H1 (cell line): ENCODE results near the gene SOX15. TPM values are rescaled to one million over a fixed set of nuclear protein-coding genes. Genes with fewer than 3 reads are reported as not detected.

Experiments
- BACH1 ChIP-seq: IDR thresholded peaks from 2 replicates; pipeline ENCODE4 v1.6.1; 2012; ENCODE audit warnings: low read length, improper control_type of control experiment
- CBX5 ChIP-seq: fragments of 300-800, 300-1000 bp; sonication (generic); IDR thresholded peaks from 2 replicates; pipeline ENCODE4 v1.7.1; 2016; ENCODE audit warnings: antibody characterized with exemption, low read length, low read depth
- FOSL1 ChIP-seq: IDR thresholded peaks from 2 replicates; pipeline ENCODE4 v1.6.1; 2011; ENCODE audit warnings: mild to moderate bottlenecking, low read depth, low read length, moderate library complexity; ENCODE audit not compliant: insufficient read depth
- KDM1A ChIP-seq: fragments of 200-600, 300-600 bp; sonication (generic); IDR thresholded peaks from 2 replicates; pipeline ENCODE4 v1.7.1; 2016; ENCODE audit warnings: mild to moderate bottlenecking, low read length, borderline replicate concordance
- KDM4A ChIP-seq: IDR thresholded peaks from one replicate; pipeline ENCODE4 v1.7.1; 2012; ENCODE audit warnings: low read depth, mild to moderate bottlenecking, moderate library complexity, low read length, inconsistent platforms; ENCODE audit not compliant: severe bottlenecking
- KDM5A ChIP-seq: fragments of 200-600 bp; IDR thresholded peaks from 2 replicates; pipeline ENCODE4 v1.7.1; 2012; ENCODE audit warnings: mild to moderate bottlenecking, low read length, inconsistent platforms, mixed read lengths
- POLR2A ChIP-seq, 2 experiments: IDR thresholded peaks; 1 replicate in 1 of 2; 2 replicates in 1 of 2; pipeline ENCODE4 v1.6.1; 2011; ENCODE audit warnings: low read depth in 2 of 2, low read length in 2 of 2, mild to moderate bottlenecking in 2 of 2; ENCODE audit errors: control extremely low read depth in 1 of 2
- POU5F1 ChIP-seq: IDR thresholded peaks from 2 replicates; pipeline ENCODE4 v1.6.1; 2011; ENCODE audit warnings: low read depth, mild to moderate bottlenecking, low read length, moderate library complexity
- RAD21 ChIP-seq, 2 experiments: IDR thresholded peaks in 1 of 2; conservative IDR thresholded peaks in 1 of 2; 2 replicates each; pipeline ENCODE4 v1.6.1; 2011; ENCODE audit warnings: low read depth in 2 of 2, low read length in 2 of 2, improper control_type of control experiment in 1 of 2, inconsistent platforms in 1 of 2, mild to moderate bottlenecking in 1 of 2, moderate library complexity in 1 of 2
- SIN3A ChIP-seq, 2 experiments: IDR thresholded peaks in 1 of 2; conservative IDR thresholded peaks in 1 of 2; 2 replicates each; pipeline ENCODE4 v1.6.1; 2011 to 2012; ENCODE audit warnings: low read length in 2 of 2, improper control_type of control experiment in 1 of 2, low read depth in 1 of 2, mild to moderate bottlenecking in 1 of 2
- TAF7 ChIP-seq: optimal IDR thresholded peaks from 2 replicates; pipeline ENCODE3; 2011; ENCODE audit warnings: low read depth, mild to moderate bottlenecking, inconsistent platforms, low read length, moderate library complexity, borderline replicate concordance
- polyA plus RNA-seq, 7 experiments: library from polyadenylated mRNA; depleted of rRNA in 3 of 7; stranded (reverse) in 5 of 7; unstranded in 2 of 7; fragments of >200 nt in 5 of 7; fragments of 200-250 nt in 2 of 7; gene quantifications; 1 replicate in 5 of 7; 2 replicates in 1 of 7; 4 replicates in 1 of 7; pipeline versions ENCODE4 v1.2.1 to v1.2.3, GENCODE V29; 2011 to 2013; ENCODE audit warnings: missing spikeins in 2 of 7, mixed read lengths in 2 of 7
- total RNA-seq: library from RNA; stranded (reverse); fragmentation: NEBNext Ultra II Directional; extraction: Animal tissue kit (Norgen Biotek cat#: 25700); gene quantifications from 2 replicates; pipeline ENCODE4 v1.2.1, GENCODE V29; 2021
- TF ChIP-seq, protein P1 (sequence below): IDR thresholded peaks from 2 replicates; pipeline ENCODE4 v1.6.1; 2012; ENCODE audit warnings: low read length, inconsistent platforms
- TF ChIP-seq, protein P2 (sequence below), 3 experiments: IDR thresholded peaks; 1 replicate in 2 of 3; 2 replicates in 1 of 3; pipeline versions ENCODE4 v1.5.1 to v1.6.1; 2011; ENCODE audit warnings: low read length in 3 of 3, mild to moderate bottlenecking in 3 of 3, inconsistent platforms in 2 of 3, low read depth in 1 of 3, moderate library complexity in 1 of 3; ENCODE audit not compliant: insufficient read depth in 1 of 3; ENCODE audit errors: control extremely low read depth in 1 of 3

The SOX15 gene
- total and polyA plus RNA-seq, 2 of the 8 experiments (the other 6 are each of a cell fraction or from before 2014, with no cell fraction given): 14.3 to 26.8 TPM

DNA sequence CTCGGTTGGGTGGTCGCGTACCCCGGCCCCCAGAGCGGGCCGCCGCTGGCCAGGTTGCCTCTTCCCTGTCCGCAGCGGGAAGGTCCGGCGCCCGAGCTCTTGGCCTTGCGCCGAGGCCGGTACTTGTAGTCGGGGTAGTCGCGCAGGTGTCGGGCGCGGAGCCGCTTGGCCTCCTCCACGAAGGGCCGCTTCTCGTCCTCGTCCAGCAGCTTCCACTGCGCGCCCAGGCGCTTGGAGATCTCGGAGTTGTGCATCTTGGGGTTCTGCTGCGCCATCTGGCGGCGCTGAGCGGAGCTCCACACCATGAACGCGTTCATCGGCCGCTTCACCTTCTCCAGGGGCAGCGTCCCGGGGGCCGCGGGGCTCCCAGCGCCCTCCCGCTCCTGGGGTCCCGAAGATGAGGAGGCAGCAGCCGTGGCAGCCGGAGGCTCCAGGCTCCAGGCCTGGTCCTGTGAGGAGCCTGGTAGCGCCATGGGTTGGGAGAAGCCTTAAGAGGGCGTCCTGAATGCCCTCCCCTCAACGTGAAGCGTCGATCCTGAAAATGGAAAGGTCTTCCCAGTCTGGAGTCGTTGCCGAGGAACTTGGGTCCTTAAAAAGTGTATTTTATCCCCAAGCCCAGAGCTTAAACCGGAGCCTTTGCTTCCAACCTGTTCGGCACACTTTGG lies 558 bp downstream of the SOX15 start (continued):
- TF ChIP-seq, protein P1, sequence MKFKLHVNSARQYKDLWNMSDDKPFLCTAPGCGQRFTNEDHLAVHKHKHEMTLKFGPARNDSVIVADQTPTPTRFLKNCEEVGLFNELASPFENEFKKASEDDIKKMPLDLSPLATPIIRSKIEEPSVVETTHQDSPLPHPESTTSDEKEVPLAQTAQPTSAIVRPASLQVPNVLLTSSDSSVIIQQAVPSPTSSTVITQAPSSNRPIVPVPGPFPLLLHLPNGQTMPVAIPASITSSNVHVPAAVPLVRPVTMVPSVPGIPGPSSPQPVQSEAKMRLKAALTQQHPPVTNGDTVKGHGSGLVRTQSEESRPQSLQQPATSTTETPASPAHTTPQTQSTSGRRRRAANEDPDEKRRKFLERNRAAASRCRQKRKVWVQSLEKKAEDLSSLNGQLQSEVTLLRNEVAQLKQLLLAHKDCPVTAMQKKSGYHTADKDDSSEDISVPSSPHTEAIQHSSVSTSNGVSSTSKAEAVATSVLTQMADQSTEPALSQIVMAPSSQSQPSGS: no peak
- no peak for TF ChIP-seq KDM1A
- TF ChIP-seq POLR2A (IDR thresholded peaks at IDR 0.05; ENCODE audit: control extremely low read depth in 1 of 2, low read depth in 2 of 2, low read length in 2 of 2): peak in 1 of 2 experiments; percentile 59; a peak in 2 of 3 replicates
- peak; percentile 32; the same call in 1 of the 2 replicates for TF ChIP-seq BACH1
- TF ChIP-seq, protein P2, sequence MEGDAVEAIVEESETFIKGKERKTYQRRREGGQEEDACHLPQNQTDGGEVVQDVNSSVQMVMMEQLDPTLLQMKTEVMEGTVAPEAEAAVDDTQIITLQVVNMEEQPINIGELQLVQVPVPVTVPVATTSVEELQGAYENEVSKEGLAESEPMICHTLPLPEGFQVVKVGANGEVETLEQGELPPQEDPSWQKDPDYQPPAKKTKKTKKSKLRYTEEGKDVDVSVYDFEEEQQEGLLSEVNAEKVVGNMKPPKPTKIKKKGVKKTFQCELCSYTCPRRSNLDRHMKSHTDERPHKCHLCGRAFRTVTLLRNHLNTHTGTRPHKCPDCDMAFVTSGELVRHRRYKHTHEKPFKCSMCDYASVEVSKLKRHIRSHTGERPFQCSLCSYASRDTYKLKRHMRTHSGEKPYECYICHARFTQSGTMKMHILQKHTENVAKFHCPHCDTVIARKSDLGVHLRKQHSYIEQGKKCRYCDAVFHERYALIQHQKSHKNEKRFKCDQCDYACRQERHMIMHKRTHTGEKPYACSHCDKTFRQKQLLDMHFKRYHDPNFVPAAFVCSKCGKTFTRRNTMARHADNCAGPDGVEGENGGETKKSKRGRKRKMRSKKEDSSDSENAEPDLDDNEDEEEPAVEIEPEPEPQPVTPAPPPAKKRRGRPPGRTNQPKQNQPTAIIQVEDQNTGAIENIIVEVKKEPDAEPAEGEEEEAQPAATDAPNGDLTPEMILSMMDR (IDR thresholded peaks at IDR 0.05; ENCODE audit: control extremely low read depth in 1 of 3, insufficient read depth in 1 of 3, low read depth in 1 of 3, low read length in 3 of 3): peak; percentile 86 to 92 (median 91)
- TF ChIP-seq TAF7: peak; percentile 43
- TF ChIP-seq RAD21 (IDR thresholded peaks at IDR 0.05 in 1 of 2, conservative IDR thresholded peaks at IDR 0.05 in 1 of 2; ENCODE audit: low read depth in 2 of 2, low read length in 2 of 2): peak; percentile 66 to 83
- TF ChIP-seq KDM5A: no peak
- TF ChIP-seq FOSL1: no peak
- peak; percentile 32 for TF ChIP-seq KDM4A
- TF ChIP-seq SIN3A (conservative IDR thresholded peaks at IDR 0.05 in 1 of 2, IDR thresholded peaks at IDR 0.05 in 1 of 2; ENCODE audit: low read depth in 1 of 2, low read length in 2 of 2): peak in 1 of 2 experiments; percentile 64; a peak in 2 of 4 replicates
- no peak for TF ChIP-seq POU5F1
- TF ChIP-seq CBX5: no peak
